ENCODE data around the gene ANKLE1. TPM values are rescaled to one million over a fixed set of nuclear protein-coding genes. Genes with fewer than 3 reads are reported as not detected.

Gene ANKLE1
- total RNA-seq, 1 experiment from 2014 or later: 16.5 TPM

DNA sequence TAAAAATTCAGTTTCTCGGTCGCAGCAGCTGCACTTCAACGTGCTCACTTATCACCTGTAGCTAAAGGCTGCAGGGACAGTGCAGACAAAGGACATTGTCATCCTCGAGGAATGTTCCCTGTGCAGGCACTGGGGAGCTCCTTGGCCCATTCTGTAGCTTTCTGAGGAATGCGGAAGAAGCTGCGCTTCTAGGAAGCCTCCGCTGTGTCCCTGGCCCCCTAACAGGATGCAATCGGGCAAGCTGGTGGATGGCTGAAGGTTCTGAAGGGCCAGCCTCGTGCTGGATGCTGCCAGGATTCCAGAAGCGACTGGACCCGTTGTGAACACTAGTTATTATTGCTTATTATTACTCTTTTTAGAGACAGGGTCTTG, 44.9 kb downstream of the ANKLE1 start:
- WGBS (ENCODE audit: extremely low coverage, insufficient read length, low lambda C conversion rate): no CpG with 5 or more reads among the region's 11 CpGs
- no peak overlapping the region for H2BK120ac ChIP-seq (ENCODE audit: low read depth, low read length, poor library complexity, severe bottlenecking)
- H2AK5ac ChIP-seq (ENCODE audit: insufficient read length, low read length): no peak overlapping the region
- H4K5ac ChIP-seq (ENCODE audit: insufficient read length, low read depth, low read length): no peak overlapping the region
- H3K27ac ChIP-seq (ENCODE audit: insufficient read length, low read depth, low read length): no peak overlapping the region
- H3K9me3 ChIP-seq (ENCODE audit: control insufficient read depth, low read depth, low read length): no peaks in the 10 kb centered on the region
- peak overlapping the region; percentile 37 for H3K4me2 ChIP-seq (ENCODE audit: insufficient read depth, insufficient read length, low read length)
- no peak overlapping the region for H3K18ac ChIP-seq (ENCODE audit: insufficient read length, low read depth, low read length)
- no peaks in the 10 kb centered on the region for H3K4me1 ChIP-seq (ENCODE audit: insufficient read depth, low read length)
- TF ChIP-seq, protein P1, sequence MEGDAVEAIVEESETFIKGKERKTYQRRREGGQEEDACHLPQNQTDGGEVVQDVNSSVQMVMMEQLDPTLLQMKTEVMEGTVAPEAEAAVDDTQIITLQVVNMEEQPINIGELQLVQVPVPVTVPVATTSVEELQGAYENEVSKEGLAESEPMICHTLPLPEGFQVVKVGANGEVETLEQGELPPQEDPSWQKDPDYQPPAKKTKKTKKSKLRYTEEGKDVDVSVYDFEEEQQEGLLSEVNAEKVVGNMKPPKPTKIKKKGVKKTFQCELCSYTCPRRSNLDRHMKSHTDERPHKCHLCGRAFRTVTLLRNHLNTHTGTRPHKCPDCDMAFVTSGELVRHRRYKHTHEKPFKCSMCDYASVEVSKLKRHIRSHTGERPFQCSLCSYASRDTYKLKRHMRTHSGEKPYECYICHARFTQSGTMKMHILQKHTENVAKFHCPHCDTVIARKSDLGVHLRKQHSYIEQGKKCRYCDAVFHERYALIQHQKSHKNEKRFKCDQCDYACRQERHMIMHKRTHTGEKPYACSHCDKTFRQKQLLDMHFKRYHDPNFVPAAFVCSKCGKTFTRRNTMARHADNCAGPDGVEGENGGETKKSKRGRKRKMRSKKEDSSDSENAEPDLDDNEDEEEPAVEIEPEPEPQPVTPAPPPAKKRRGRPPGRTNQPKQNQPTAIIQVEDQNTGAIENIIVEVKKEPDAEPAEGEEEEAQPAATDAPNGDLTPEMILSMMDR (conservative IDR thresholded peaks at IDR 0.05): no peak
- peak; percentile 75 for DNase-seq
- no peak overlapping the region for H3K14ac ChIP-seq (ENCODE audit: insufficient read depth, low read length)
- no peak overlapping the region for H2BK20ac ChIP-seq (ENCODE audit: low read depth, low read length, poor library complexity, severe bottlenecking)
- H3K23me2 ChIP-seq (ENCODE audit: insufficient read length, low read depth, low read length, poor library complexity, severe bottlenecking): peaks cover 5% of the 10 kb centered on the region
- Mint-ChIP-seq H3K4me1 (peaks cover 6 to 25% of the 10 kb centered on the region in 2 experiments), H3K27me3 (ENCODE audit: low read depth) (peaks cover 7% of the 10 kb centered on the region), H3K9me3 (no peaks in the 10 kb centered on the region), H3K27ac (0 out of 7 replicates have a peak overlapping the region, but pooled peaks of 1 of the 3 experiments have one; percentile 57), H3K4me3 (peak overlapping the region; percentile 60 to 81; a peak in 4 of 5 replicates), H3K36me3 (ENCODE audit: insufficient read depth in 1 of 3, low read depth in 3 of 3) (peaks cover 9 to 45% (median 33%) of the 10 kb centered on the region in 3 experiments)
- no peak overlapping the region for H2BK5ac ChIP-seq (ENCODE audit: insufficient read length, low read length)
- no peak overlapping the region for H2BK12ac ChIP-seq (ENCODE audit: insufficient read length, low read depth, low read length)
- no peak overlapping the region for H4K91ac ChIP-seq (ENCODE audit: insufficient read length, low read depth, low read length)
- H3K4ac ChIP-seq (ENCODE audit: low read depth, low read length): no peak overlapping the region
- H3K79me2 ChIP-seq (ENCODE audit: insufficient read depth, low read length): no peaks in the 10 kb centered on the region
- no peak overlapping the region for H2AFZ ChIP-seq (ENCODE audit: low read length)
- no peaks in the 10 kb centered on the region for H4K20me1 ChIP-seq (ENCODE audit: control insufficient read depth, insufficient read depth, insufficient read length)
- H2BK15ac ChIP-seq (ENCODE audit: low read depth, low read length): no peak overlapping the region
- H3K23ac ChIP-seq (ENCODE audit: insufficient read length, low read depth, low read length): no peak overlapping the region
- no peaks in the 10 kb centered on the region for H3K79me1 ChIP-seq (ENCODE audit: insufficient read depth, low read depth, low read length, poor library complexity, severe bottlenecking)
- no peak overlapping the region for H4K8ac ChIP-seq (replicated peaks; ENCODE audit: insufficient read length, low read depth, low read length)
- no peak overlapping the region for H3T11ph ChIP-seq (ENCODE audit: low read length)
- H3K27me3 ChIP-seq (ENCODE audit: insufficient read depth, low read length): no peaks in the 10 kb centered on the region
- no peak overlapping the region for H3K56ac ChIP-seq (ENCODE audit: insufficient read length, low read depth, low read length)
- H3K9ac ChIP-seq (ENCODE audit: extremely low read depth, insufficient read length, low read length): no peak overlapping the region

Data from H9 (cell line).